Stimulated activated naive CD4-positive, alpha-beta T cell (primary cell): Measurements from ENCODE around the gene MAP3K15.

Source experiments
- DNase-seq, 6 experiments: peaks; one replicate each; lab custom pipeline; 2025; lab: John Stamatoyannopoulos, UW

MAP3K15 gene

GRCh38 chrX:19389227-19389845, 126.0 kb downstream of the MAP3K15 start:
- DNase-seq = no peak

- no peak for DNase-seq
These were observed 126.6 kb downstream of the MAP3K15 start for GRCh38 chrX:19388741-19389140.

GRCh38 chrX:19388064-19388679, 127.1 kb downstream of the MAP3K15 start:
- no peak for DNase-seq

GRCh38 chrX:19386679-19387078, 128.6 kb downstream of the MAP3K15 start:
- no peak for DNase-seq

GRCh38 chrX:19382555-19383145, 132.7 kb downstream of the MAP3K15 start:
- peak in 5 of 6 experiments; percentile 2 to 27 (median 13) for DNase-seq

GRCh38 chrX:19381326-19381725, 134.0 kb downstream of the MAP3K15 start:
- no peak for DNase-seq

- DNase-seq = no peak
These were observed 137.5 kb downstream of the MAP3K15 start for GRCh38 chrX:19377799-19378198.

- no peak for DNase-seq
These were observed 139.8 kb downstream of the MAP3K15 start for GRCh38 chrX:19375546-19375945.

- no peak for DNase-seq
These were observed 141.9 kb downstream of the MAP3K15 start for GRCh38 chrX:19373351-19373891.

- peak in 1 of 6 experiments; percentile 22 for DNase-seq
These were observed 142.6 kb downstream of the MAP3K15 start for GRCh38 chrX:19372547-19373331.

GRCh38 chrX:19372170-19372546, 143.2 kb downstream of the MAP3K15 start:
- peak; percentile 13 to 65 (median 40) for DNase-seq

GRCh38 chrX:19370061-19370460, 145.2 kb downstream of the MAP3K15 start:
- DNase-seq = no peak

- no peak for DNase-seq
These were observed 146.7 kb downstream of the MAP3K15 start for GRCh38 chrX:19368576-19368975.

- DNase-seq = no peak
These were observed 153.6 kb downstream of the MAP3K15 start for GRCh38 chrX:19361701-19362100.

GRCh38 chrX:19360903-19361302, 154.4 kb downstream of the MAP3K15 start:
- DNase-seq = no peak

GRCh38 chrX:19358521-19358920, 156.8 kb downstream of the MAP3K15 start:
- no peak for DNase-seq

GRCh38 chrX:19354625-19355024, 160.7 kb downstream of the MAP3K15 start:
- no peak for DNase-seq

GRCh38 chrX:19350941-19351384, 164.3 kb downstream of the MAP3K15 start:
- DNase-seq = no peak

- DNase-seq = no peak
These were observed 166.0 kb downstream of the MAP3K15 start for GRCh38 chrX:19349264-19349663.

GRCh38 chrX:19347916-19348315, 167.4 kb downstream of the MAP3K15 start:
- DNase-seq = no peak

- DNase-seq = no peak
These were observed 170.6 kb downstream of the MAP3K15 start for GRCh38 chrX:19344661-19345060.
